HuH-7 (cell line): ENCODE data around the gene KSR1.

ENCODE experiments used
- DNase-seq: peaks from one replicate; pipeline ENCODE4 v3.0.0; 2011; ENCODE audit warnings: low spot score

Gene KSR1

GRCh38 chr17:27473748-27474609 lies 17.7 kb downstream of the KSR1 start:
- no peak for DNase-seq

- DNase-seq = no peak
Measured at GRCh38 chr17:27475070-27475673, 18.9 kb downstream of the KSR1 start.

GRCh38 chr17:27475981-27476895 lies 20.0 kb downstream of the KSR1 start:
- no peak for DNase-seq

GRCh38 chr17:27477050-27477888 lies 21.0 kb downstream of the KSR1 start:
- no peak for DNase-seq

- DNase-seq = no peak
Measured at GRCh38 chr17:27477971-27478684, 21.9 kb downstream of the KSR1 start.

DNA sequence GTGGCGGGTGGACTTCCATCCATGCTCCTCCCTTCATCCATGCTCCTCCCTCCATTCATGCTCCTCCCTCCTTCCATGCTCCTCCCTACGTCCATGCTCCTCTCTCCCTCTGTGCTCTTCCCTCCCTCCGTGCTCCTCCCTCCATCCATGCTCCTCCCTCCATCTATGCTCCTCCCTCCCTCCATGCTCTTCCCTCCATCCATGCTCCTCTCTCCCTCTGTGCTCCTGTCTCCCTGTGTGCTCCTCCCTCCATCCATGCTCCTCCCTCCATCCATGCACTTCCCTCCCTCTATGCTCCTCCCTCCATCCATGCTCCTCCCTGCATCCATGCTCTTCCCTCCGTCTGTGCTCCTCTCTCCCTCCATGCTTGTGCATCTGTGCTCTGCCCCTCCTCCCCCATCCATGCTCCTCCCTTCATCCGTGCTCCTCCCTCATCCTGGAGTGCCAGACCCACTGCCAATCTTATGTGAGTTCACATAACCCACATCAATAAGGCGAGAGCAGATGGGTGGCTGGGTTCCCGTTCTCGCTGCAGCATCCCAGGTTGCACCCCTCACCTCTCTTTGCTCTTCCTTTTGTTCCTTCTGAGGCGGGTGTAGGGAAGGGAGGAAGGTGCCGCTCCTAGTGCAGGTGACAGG lies 22.8 kb downstream of the KSR1 start:
- no peak for DNase-seq

- DNase-seq = no peak
Measured at GRCh38 chr17:27479838-27480237, 23.6 kb downstream of the KSR1 start.

GRCh38 chr17:27480699-27481098 lies 24.5 kb downstream of the KSR1 start:
- DNase-seq = no peak

DNA sequence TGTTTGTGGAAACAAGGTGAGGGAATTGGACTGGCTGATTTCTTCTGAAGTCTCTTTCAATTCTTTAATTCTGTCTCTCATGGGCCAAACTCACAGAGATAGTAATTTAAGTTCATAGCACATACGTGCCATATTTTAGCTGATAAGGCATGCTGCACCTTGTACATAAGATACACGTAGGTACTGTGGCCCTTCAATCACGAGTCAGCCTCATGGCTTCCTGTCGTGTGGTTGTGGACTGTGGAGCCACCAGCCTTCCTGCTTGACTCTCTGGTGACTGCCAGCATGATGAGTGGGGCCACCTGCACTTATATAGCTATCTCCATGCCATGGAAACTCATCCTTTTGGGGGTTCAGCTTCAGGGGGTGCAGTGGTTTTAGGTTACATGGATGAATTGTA lies 25.1 kb downstream of the KSR1 start:
- no peak for DNase-seq

- no peak for DNase-seq
Measured at GRCh38 chr17:27485125-27485524, 28.9 kb downstream of the KSR1 start.

DNA sequence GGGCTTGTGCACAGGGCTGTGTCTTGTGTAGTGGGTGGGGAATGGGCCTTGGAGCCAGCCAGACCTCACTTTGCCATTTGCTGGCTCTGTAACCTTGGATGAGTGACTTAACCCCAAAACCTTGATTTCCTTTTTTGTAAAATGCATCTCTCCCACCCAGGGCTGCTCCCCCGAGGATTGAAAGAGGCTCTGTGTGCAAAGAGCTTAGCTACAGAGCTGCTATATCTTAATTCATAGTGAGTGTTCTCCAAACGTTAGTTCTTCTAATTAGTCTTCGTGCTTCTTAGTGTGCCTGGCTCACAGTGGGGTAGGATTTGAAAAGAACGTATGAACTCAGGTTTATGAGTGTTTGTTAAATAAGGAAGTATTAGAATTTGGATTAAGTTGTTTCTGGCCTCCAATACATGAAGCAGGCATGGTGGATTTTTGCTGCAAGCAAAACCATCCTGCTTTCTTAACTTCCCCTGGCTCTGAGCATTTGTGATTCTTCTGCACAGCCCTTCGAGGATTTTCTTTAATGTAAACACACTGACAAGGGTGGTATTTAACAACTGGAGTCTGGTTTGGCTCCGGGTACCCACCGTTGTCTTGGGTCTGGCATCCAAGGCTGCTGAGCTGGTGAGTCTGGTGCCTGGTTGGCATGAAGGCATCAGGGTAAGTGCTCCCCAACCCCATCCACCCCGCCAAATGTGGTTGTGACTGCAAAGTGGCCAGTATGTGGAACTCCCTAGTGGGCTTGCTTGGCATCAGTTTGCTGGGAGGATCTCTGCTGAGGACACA lies 29.7 kb downstream of the KSR1 start:
- DNase-seq = no peak

GRCh38 chr17:27486741-27487140 lies 30.5 kb downstream of the KSR1 start:
- no peak for DNase-seq

- no peak for DNase-seq
Measured at GRCh38 chr17:27488231-27488630, 32.0 kb downstream of the KSR1 start.

- no peak for DNase-seq
Measured at GRCh38 chr17:27489045-27489715, 32.9 kb downstream of the KSR1 start.

DNA sequence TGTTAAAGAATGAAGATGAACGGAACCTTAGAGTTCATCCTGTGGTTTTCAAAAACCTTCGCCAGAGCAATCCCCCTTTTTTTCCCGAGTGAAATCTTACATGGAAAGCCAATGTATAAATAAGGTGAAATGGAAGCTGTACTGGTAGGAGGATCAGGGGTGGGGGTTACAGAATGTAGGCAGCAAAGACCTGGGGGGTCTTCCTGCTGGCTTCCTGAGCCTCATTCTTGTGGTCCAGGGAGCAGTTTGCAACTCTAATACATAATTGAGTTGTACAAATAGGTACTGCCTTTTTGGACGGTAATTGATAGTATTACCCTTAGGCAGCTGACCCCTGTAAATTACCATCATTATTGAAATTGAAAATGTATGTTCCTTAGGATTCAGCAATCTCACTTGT lies 34.1 kb downstream of the KSR1 start:
- no peak for DNase-seq

GRCh38 chr17:27491713-27492190 lies 35.5 kb downstream of the KSR1 start:
- no peak for DNase-seq

- DNase-seq = no peak
Measured at GRCh38 chr17:27492470-27492869, 36.2 kb downstream of the KSR1 start.

DNA sequence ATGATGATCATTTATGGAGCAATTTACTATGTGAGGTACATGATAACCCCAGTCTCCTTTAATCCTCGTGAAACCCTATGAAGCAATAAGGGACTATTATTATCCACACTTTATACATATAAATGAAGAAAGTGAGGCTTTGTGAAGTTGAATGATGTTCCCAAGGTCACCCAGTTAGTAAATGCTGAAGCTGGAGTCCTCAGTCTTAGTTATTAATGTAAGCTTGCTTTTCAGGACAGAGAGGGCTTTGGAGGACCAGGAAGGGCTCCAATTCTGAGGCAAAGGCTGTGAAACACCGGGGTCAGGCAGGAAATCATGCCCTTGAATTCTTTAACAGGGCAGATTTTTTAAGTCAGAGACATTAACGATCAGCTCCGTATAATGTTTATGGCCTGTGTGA lies 36.8 kb downstream of the KSR1 start:
- DNase-seq = no peak
